Measurements from ENCODE around the gene PMPCA. TPM values are rescaled to one million over a fixed set of nuclear protein-coding genes. Genes with fewer than 3 reads are reported as not detected.

Gene PMPCA
- total and polyA plus RNA-seq, 2 donors (not counting 3 experiments of a cell fraction or from before 2014, with no cell fraction given) = 69.0 to 75.3 TPM

- peaks cover 4 to 46% of the 10 kb centered on the region in 2 experiments for H3K36me3 ChIP-seq (ENCODE audit: control insufficient read depth in 2 of 2, extremely low read depth in 1 of 2, insufficient read depth in 2 of 2, low read length in 2 of 2)
- H4K20me1 ChIP-seq (replicated peaks; ENCODE audit: control insufficient read depth, extremely low read depth, insufficient read depth, low read length) = no peaks in the 10 kb centered on the region
- intact Hi-C loops (cut with micrococcal nuclease) = no loop called here
- H3K27me3 ChIP-seq (ENCODE audit: control insufficient read depth in 2 of 2, insufficient read depth in 2 of 2, low read length in 2 of 2) = no peaks in the 10 kb centered on the region
- no peak overlapping the region for H3K4me3 ChIP-seq (replicated peaks in 1 of 3; ENCODE audit: insufficient read depth in 1 of 3, low read depth in 1 of 3, low read length in 3 of 3)
- FAIRE-seq (no peak), DNase-seq (ENCODE audit: low read depth, low spot score) (no peak)
- no peaks in the 10 kb centered on the region for H3K79me2 ChIP-seq (ENCODE audit: control insufficient read depth, insufficient read depth, low read length)
- H3K4me1 ChIP-seq (ENCODE audit: control insufficient read depth, extremely low read depth, insufficient read depth, low read length) = no peaks in the 10 kb centered on the region
- no peak overlapping the region for H3K9ac ChIP-seq (replicated peaks; ENCODE audit: extremely low read depth, insufficient read depth, low read length)
- CTCF ChIA-PET = interaction anchor here (1.1 to 1.3 kb wide), 3 partner anchors 8 to 22 kb away, joined by 3 to 4 read pairs (median 4); no protein-coding TSS in a partner anchor
- POLR2A ChIA-PET = no interaction called here
- no peaks in the 10 kb centered on the region for H3K9me3 ChIP-seq (replicated peaks; ENCODE audit: control insufficient read depth, insufficient read depth, low read length)
- no peak overlapping the region for H3K27ac ChIP-seq (ENCODE audit: insufficient read depth, low read depth, low read length)
- no peaks in the 10 kb centered on the region for H3K9me1 ChIP-seq (replicated peaks; ENCODE audit: control insufficient read depth, extremely low read depth, insufficient read depth, low read length)
- TF ChIP-seq POLR2AphosphoS5 (IDR thresholded peaks at IDR 0.05; ENCODE audit: insufficient read depth, low read depth, low read length) = no peak
- dilution Hi-C loops (cut with MboI; ENCODE audit: extremely low pct_ligation_motif_present, low sequenced_read_pairs) = no loop called here
- BruUV-seq (replicated peaks) = no TSS peak
- no peak overlapping the region for H2AFZ ChIP-seq (ENCODE audit: low read depth, low read length)
- no peak overlapping the region for H3K4me2 ChIP-seq (ENCODE audit: insufficient read depth, low read length)
These were observed 31.5 kb upstream of the PMPCA start for GRCh38 chr9:136379003-136379287.

- Histone ChIP-seq H3K9me1 (replicated peaks; ENCODE audit: control insufficient read depth, extremely low read depth, insufficient read depth, low read length) (no peaks in the 10 kb centered on the region), H3K9ac (replicated peaks; ENCODE audit: extremely low read depth, insufficient read depth, low read length) (no peak overlapping the region), H4K20me1 (replicated peaks; ENCODE audit: control insufficient read depth, extremely low read depth, insufficient read depth, low read length) (no peaks in the 10 kb centered on the region), H3K36me3 (ENCODE audit: control insufficient read depth in 2 of 2, extremely low read depth in 1 of 2, insufficient read depth in 2 of 2, low read length in 2 of 2) (peaks cover 4 to 50% of the 10 kb centered on the region in 2 experiments), H3K9me3 (replicated peaks; ENCODE audit: control insufficient read depth, insufficient read depth, low read length) (no peaks in the 10 kb centered on the region), H2AFZ (ENCODE audit: low read depth, low read length) (no peak overlapping the region), H3K79me2 (ENCODE audit: control insufficient read depth, insufficient read depth, low read length) (no peaks in the 10 kb centered on the region), H3K27ac (ENCODE audit: insufficient read depth, low read depth, low read length) (no peak overlapping the region), H3K4me1 (ENCODE audit: control insufficient read depth, extremely low read depth, insufficient read depth, low read length) (no peaks in the 10 kb centered on the region), H3K4me3 (replicated peaks in 1 of 3; ENCODE audit: insufficient read depth in 1 of 3, low read depth in 1 of 3, low read length in 3 of 3) (no peak overlapping the region), H3K4me2 (ENCODE audit: insufficient read depth, low read length) (no peak overlapping the region), H3K27me3 (ENCODE audit: control insufficient read depth in 2 of 2, insufficient read depth in 2 of 2, low read length in 2 of 2) (no peaks in the 10 kb centered on the region)
- dilution Hi-C loops (cut with MboI; ENCODE audit: extremely low pct_ligation_motif_present, low sequenced_read_pairs) = no loop called here
- DNase-seq (ENCODE audit: low read depth, low spot score) (no peak), FAIRE-seq (no peak)
- intact Hi-C loops (cut with micrococcal nuclease) = no loop called here
- ChIA-PET POLR2A (no interaction called here), CTCF (interaction anchor here (1.1 to 1.3 kb wide), 3 partner anchors 9 to 21 kb away, joined by 3 to 4 read pairs (median 4); no protein-coding TSS in a partner anchor)
- BruUV-seq (replicated peaks) = no TSS peak
- TF ChIP-seq POLR2A (IDR thresholded peaks at IDR 0.05; ENCODE audit: low read depth, low read length) (no peak), FOS (IDR thresholded peaks at IDR 0.05; ENCODE audit: borderline replicate concordance, insufficient read depth, low read length) (no peak), JUN (IDR thresholded peaks at IDR 0.05; ENCODE audit: borderline replicate concordance, insufficient read depth, insufficient read length, low read depth) (no peak), MYC (IDR thresholded peaks at IDR 0.05; ENCODE audit: low read depth, low read length) (no peak), EZH2 (IDR thresholded peaks at IDR 0.05; ENCODE audit: borderline replicate concordance, low read depth, low read length, severe bottlenecking) (no peak), GATA2 (IDR thresholded peaks at IDR 0.05; ENCODE audit: insufficient read depth, insufficient read length, low read depth, low read length) (no peak), MAX (IDR thresholded peaks at IDR 0.05; ENCODE audit: insufficient read depth, insufficient read length) (no peak), CTCF (IDR thresholded peaks at IDR 0.05; ENCODE audit: extremely low read depth in 1 of 2, insufficient read depth in 1 of 2, low read depth in 1 of 2, low read length in 2 of 2) (no peak)
These were observed 31.1 kb upstream of the PMPCA start for GRCh38 chr9:136379401-136379800.

All from endothelial cell of umbilical vein (primary cell).